Esophagus squamous epithelium (tissue), 4 donors: ENCODE data around the gene CCR5.

ENCODE experiments used
- CTCF ChIP-seq, 6 experiments: fragments of 450-650 bp in 4 of 6; fragments of 200-600 bp in 2 of 6; sonication (generic) in 2 of 6; IDR thresholded peaks; one replicate each; pipeline ENCODE4 v1.5.1; 2016 to 2019; ENCODE audit warnings: antibody characterized with exemption in 6 of 6, mild to moderate bottlenecking in 4 of 6, moderate library complexity in 4 of 6
- POLR2A ChIP-seq, 4 donors: fragments of 450-650 bp; IDR thresholded peaks; one replicate each; pipeline ENCODE4 v1.6.1; 2017; ENCODE audit warnings: antibody characterized with exemption in 4 of 4, mild to moderate bottlenecking in 4 of 4, moderate library complexity in 3 of 4

GRCh38 chr3:46407970-46408369 lies 37.2 kb downstream of the CCR5 start:
- TF ChIP-seq POLR2A (IDR thresholded peaks at IDR 0.05), result no peak
- TF ChIP-seq CTCF (IDR thresholded peaks at IDR 0.05), result no peak
